ENCODE data around the gene PRKCB. TPM values are rescaled to one million over a fixed set of nuclear protein-coding genes. Genes with fewer than 3 reads are reported as not detected.

Gene PRKCB
- total and polyA plus RNA-seq, 2 of the 8 experiments (the other 6 are each of a cell fraction or from before 2014, with no cell fraction given) = 7.1 to 12.1 TPM

GRCh38 chr16:23949630-23950290 lies 114.0 kb downstream of the PRKCB start:
- H4K5ac ChIP-seq (ENCODE audit: insufficient read length, low read depth, low read length) = no peak overlapping the region
- H3K18ac ChIP-seq (ENCODE audit: extremely low read depth, low read length) = no peak overlapping the region
- H3K79me2 ChIP-seq (ENCODE audit: control insufficient read depth in 1 of 2, insufficient read depth in 2 of 2, low read length in 2 of 2) = no peaks in the 10 kb centered on the region
- ChIA-PET POLR2A (ENCODE audit: partially characterized antibody) (no interaction called here), CTCF (ENCODE audit: partially characterized antibody) (interaction anchor here (1.3 kb wide), 1 partner anchor 10 kb away, joined by 3 read pairs; no protein-coding TSS in a partner anchor)
- no peaks in the 10 kb centered on the region for H3K23me2 ChIP-seq (ENCODE audit: low read depth, low read length)
- DNase-seq (ENCODE audit: low read depth in 1 of 2, low spot score in 2 of 2) (no peak), FAIRE-seq (no peak)
- no peak overlapping the region for H2BK5ac ChIP-seq (ENCODE audit: low read depth, low read length)
- no peak overlapping the region for H3K14ac ChIP-seq (ENCODE audit: insufficient read length)
- no peak overlapping the region for H2BK20ac ChIP-seq (ENCODE audit: low read length)
- WGBS, 2 experiments (ENCODE audit: extremely low coverage in 1 of 2, insufficient coverage in 1 of 2, insufficient read length in 1 of 2, insufficient replicate concordance in 2 of 2, low coverage in 1 of 2, low lambda C conversion rate in 2 of 2, missing lambda C conversion rate in 1 of 2) = 98% methylated on average over 4 of the region's 5 CpGs; no CpG with 5 or more reads in 1 of the 2 experiments
- H2AFZ ChIP-seq (ENCODE audit: low read length) = no peak overlapping the region
- no peak overlapping the region for H2BK12ac ChIP-seq (ENCODE audit: low read depth, low read length)
- no peak overlapping the region for H3K27ac ChIP-seq (ENCODE audit: low read depth, low read length)
- H3K9ac ChIP-seq (replicated peaks in 1 of 4; ENCODE audit: extremely low read depth in 1 of 4, low read depth in 3 of 4, low read length in 3 of 4) = no peak overlapping the region
- no peak overlapping the region for H3K23ac ChIP-seq (ENCODE audit: insufficient read length)
- H3K4ac ChIP-seq (replicated peaks; ENCODE audit: insufficient read length, low read depth, low read length) = no peak overlapping the region
- H4K20me1 ChIP-seq (replicated peaks in 1 of 2; ENCODE audit: control insufficient read depth in 1 of 2, insufficient read depth in 2 of 2, low read length in 2 of 2) = no peaks in the 10 kb centered on the region
- H4K91ac ChIP-seq (replicated peaks; ENCODE audit: insufficient read length, low read length) = no peak overlapping the region
- no peaks in the 10 kb centered on the region for H3K9me3 ChIP-seq (ENCODE audit: insufficient read depth in 2 of 2, low read depth in 1 of 2, low read length in 1 of 2)
- TF ChIP-seq FOSL1 (IDR thresholded peaks at IDR 0.05; ENCODE audit: insufficient read depth, low read depth, low read length) = no peak
- no peak for TF ChIP-seq USF2 (IDR thresholded peaks at IDR 0.05; ENCODE audit: low read length)
- no peak for TF ChIP-seq POLR2A (IDR thresholded peaks at IDR 0.05; ENCODE audit: control extremely low read depth in 1 of 2, low read depth in 2 of 2, low read length in 2 of 2)
- no peak for TF ChIP-seq CBX8 (IDR thresholded peaks at IDR 0.05; ENCODE audit: borderline replicate concordance, low read depth, low read length)
- no peak overlapping the region for H4K8ac ChIP-seq (ENCODE audit: extremely low read depth, insufficient read depth, low read length)
- H3K4me3 ChIP-seq (ENCODE audit: extremely low read depth in 1 of 4, insufficient read depth in 2 of 4, low read depth in 3 of 4, low read length in 4 of 4) = no peak overlapping the region
- no peaks in the 10 kb centered on the region for H3K79me1 ChIP-seq (ENCODE audit: low read depth, low read length)
- H3K56ac ChIP-seq (replicated peaks; ENCODE audit: insufficient read length, low read depth, low read length) = no peak overlapping the region
- H2BK120ac ChIP-seq (replicated peaks; ENCODE audit: low read depth, low read length) = no peak overlapping the region
- no peak overlapping the region for H2AK5ac ChIP-seq (ENCODE audit: low read depth, low read length)
- no peaks in the 10 kb centered on the region for H3K27me3 ChIP-seq (replicated peaks in 1 of 4; ENCODE audit: control insufficient read depth in 3 of 4, extremely low read depth in 1 of 4, insufficient read depth in 3 of 4, low read length in 3 of 4)
- no peak overlapping the region for H2BK15ac ChIP-seq (ENCODE audit: low read length)
- H3K36me3 ChIP-seq (ENCODE audit: control insufficient read depth in 2 of 4, insufficient read depth in 4 of 4, low read length in 3 of 4) = no peaks in the 10 kb centered on the region
- peaks cover 2 to 11% (median 8%) of the 10 kb centered on the region in 4 experiments; a peak in 4 of 7 replicates for H3K4me1 ChIP-seq (replicated peaks in 1 of 4; ENCODE audit: control insufficient read depth in 3 of 4, insufficient read depth in 4 of 4, low read length in 3 of 4)
- H3K4me2 ChIP-seq (ENCODE audit: insufficient read depth in 1 of 2, low read depth in 2 of 2, low read length in 2 of 2) = no peak overlapping the region
